ENCODE results near the gene BEND7. TPM values are rescaled to one million over a fixed set of nuclear protein-coding genes. Genes with fewer than 3 reads are reported as not detected.

Gene BEND7, protein sequence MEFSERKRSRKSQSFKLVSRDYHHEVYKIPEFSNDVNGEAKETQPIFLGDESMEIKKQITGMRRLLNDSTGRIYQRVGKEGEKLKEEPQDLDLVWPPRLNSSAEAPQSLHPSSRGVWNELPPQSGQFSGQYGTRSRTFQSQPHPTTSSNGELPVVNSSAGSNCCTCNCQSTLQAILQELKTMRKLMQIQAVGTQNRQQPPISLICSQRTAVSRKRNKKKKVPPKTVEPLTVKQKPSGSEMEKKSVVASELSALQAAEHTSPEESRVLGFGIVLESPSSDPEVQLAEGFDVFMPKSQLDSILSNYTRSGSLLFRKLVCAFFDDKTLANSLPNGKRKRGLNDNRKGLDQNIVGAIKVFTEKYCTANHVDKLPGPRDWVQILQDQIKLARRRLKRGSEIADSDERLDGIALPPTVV
- polyA plus RNA-seq (2012; ENCODE audit: low read depth, missing spikeins), result not detected

DNA sequence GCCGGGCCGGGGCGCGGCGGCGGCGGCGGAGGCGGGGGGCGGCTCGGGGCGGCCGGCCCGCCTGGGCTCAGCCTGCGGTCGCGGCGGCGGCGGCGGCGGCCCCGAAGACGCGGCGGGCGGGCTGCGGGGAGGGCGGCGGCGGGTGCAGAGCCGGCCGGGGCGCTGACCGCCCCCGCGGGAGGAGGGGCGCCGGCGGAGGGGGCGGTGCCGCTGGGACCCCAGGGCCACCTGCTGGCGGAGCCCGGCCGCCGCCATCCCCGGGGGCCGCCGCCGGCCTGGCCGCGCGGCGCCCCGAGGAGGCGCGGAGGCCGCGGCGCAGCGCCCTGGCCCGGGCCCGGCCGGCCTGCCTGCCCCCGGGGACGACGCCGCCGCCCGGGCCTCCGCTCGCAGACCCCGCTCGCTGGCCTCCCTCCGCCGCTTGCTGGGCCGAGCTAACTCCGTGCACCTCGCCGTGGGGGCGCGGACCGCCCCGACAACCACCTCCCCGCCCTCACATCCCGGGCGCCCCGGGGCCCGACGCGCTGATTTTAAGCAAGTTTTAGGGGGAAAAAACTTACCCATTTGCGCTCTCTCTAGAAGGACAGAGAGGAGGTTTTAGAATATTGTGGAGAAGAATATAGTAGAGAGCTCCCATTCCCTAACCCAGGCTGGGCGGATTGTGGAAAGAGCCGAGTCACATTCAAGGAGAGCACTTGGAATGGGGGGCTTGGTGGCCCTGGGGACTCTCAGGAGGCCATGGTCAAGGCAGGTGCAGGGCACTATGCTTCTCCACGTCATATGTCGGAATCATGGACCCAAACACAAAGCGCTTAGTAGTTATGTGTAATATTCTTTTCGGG, at the start of gene BEND7:
Gene BEND7 (minus strand): TSS at position 140 of the 839 bp plus-strand sequence. CDS start 481 bp downstream, outside the sequence.
- TF ChIP-seq POLR2AphosphoS5 (IDR thresholded peaks at IDR 0.05; ENCODE audit: low read depth, low read length), result no peak
- no peak for TF ChIP-seq PAX5 (IDR thresholded peaks at IDR 0.05; ENCODE audit: insufficient read depth, low read length, severe bottlenecking)
- TF ChIP-seq SPI1 (IDR thresholded peaks at IDR 0.05; ENCODE audit: low read depth, low read length), result no peak
- TF ChIP-seq TAF1 (IDR thresholded peaks at IDR 0.05; ENCODE audit: low read depth, low read length), result no peak
- no peak for TF ChIP-seq POLR2A (IDR thresholded peaks at IDR 0.05; ENCODE audit: low read depth, low read length)
- TF ChIP-seq POU2F2 (IDR thresholded peaks at IDR 0.05; ENCODE audit: low read depth, low read length), result no peak
- DNase-seq (ENCODE audit: insufficient read length, low spot score), result peak; percentile 58
- no peak for FAIRE-seq

DNA sequence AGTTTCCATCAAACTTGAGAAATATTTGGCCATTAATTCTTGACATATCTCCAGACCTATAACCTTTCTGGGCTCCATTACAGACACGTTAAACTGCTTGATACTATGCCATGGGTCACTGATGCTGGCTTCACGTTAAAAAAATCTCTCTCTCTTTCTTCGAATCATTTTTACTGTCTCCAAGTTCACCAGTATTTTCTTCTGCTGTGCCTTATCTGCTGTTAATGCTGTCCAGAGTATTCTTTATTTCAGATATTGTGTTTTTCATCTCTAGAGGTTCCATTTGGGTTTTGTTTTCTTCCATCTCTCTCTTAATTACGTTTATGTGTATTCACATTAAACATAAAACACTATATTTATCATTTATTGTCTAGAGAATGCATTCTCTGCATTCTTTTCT, 45.1 kb upstream of the BEND7 start:
- DNase-seq (ENCODE audit: insufficient read length, low spot score), result no peak
- no peak for FAIRE-seq
- TF ChIP-seq POLR2AphosphoS5 (IDR thresholded peaks at IDR 0.05; ENCODE audit: low read depth, low read length) (no peak), POU2F2 (IDR thresholded peaks at IDR 0.05; ENCODE audit: low read depth, low read length) (no peak)

DNA sequence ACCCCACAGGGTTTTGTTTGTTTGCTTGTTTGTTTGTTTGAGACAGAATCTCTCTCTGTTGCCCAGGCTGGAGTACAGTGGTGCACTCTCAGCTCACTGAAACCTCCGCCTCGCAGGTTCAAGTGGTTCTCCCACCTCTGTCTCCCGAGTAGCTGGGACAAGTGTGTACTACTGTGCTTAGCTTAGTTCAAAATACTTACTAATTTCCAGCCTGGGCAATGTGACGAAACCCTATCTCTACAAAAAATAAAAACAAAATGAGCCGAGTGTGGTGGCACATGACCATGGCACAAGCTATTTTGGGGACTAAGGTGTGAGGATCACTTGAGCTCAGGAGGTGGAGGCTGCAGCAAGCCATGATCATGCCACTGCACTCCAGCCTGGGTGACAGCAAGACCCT, 42.7 kb upstream of the BEND7 start:
- FAIRE-seq, result no peak

DNA sequence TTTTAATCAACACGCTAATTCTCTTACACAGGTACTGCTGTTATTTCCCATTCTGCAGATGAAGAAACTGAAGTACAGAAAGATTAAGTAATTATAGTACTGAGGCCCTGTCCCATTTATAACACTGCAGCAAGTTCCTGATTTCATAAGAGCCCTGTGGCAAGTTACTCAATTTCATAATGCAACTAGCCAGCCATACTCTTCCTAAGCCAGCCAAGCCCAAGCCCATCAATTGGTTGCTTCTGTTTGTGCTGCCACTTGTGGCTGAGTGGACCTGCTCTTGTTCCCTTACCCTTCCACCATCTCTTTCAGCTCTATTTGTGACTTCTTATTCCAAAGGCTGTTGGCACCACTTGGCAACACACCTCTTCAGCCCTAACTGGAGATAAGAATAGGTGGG, 38.2 kb upstream of the BEND7 start:
- DNase-seq (ENCODE audit: insufficient read length, low spot score) (no peak), FAIRE-seq (no peak)
- no peak for TF ChIP-seq POU2F2 (IDR thresholded peaks at IDR 0.05; ENCODE audit: low read depth, low read length)
- no peak for TF ChIP-seq TAF1 (IDR thresholded peaks at IDR 0.05; ENCODE audit: low read depth, low read length)
- TF ChIP-seq PAX5 (IDR thresholded peaks at IDR 0.05; ENCODE audit: insufficient read depth, low read length, severe bottlenecking), result no peak
- no peak for TF ChIP-seq SPI1 (IDR thresholded peaks at IDR 0.05; ENCODE audit: low read depth, low read length)
- TF ChIP-seq POLR2A (IDR thresholded peaks at IDR 0.05; ENCODE audit: low read depth, low read length), result no peak
- no peak for TF ChIP-seq POLR2AphosphoS5 (IDR thresholded peaks at IDR 0.05; ENCODE audit: low read depth, low read length)

More for the DNA sequence above, 42.7 kb upstream of the BEND7 start:
- DNase-seq (ENCODE audit: insufficient read length, low spot score), result no peak
- TF ChIP-seq PAX5 (IDR thresholded peaks at IDR 0.05; ENCODE audit: insufficient read depth, low read length, severe bottlenecking) (no peak), SPI1 (IDR thresholded peaks at IDR 0.05; ENCODE audit: low read depth, low read length) (no peak), POLR2A (IDR thresholded peaks at IDR 0.05; ENCODE audit: low read depth, low read length) (no peak), POU2F2 (IDR thresholded peaks at IDR 0.05; ENCODE audit: low read depth, low read length) (no peak), POLR2AphosphoS5 (IDR thresholded peaks at IDR 0.05; ENCODE audit: low read depth, low read length) (no peak), TAF1 (IDR thresholded peaks at IDR 0.05; ENCODE audit: low read depth, low read length) (no peak)

DNA sequence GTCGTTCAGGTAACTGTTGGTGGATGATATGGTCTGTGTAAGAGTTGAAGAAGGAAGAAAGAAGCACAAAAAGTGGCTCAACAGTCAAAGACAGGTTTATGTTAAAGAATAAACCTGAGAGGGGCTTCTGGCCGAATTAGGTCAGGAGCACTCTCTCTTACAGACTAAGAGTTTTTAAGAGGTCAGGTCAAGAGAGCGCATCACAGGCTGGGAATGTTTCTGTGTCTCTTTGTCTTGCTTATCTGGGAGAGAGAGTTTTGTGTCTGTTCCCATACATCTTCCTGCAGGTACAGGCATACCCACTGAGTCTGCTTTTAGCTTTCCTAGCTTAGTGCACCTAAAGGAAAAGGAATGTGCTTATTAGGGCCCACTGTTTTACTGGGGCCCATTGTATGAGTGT, 35.8 kb upstream of the BEND7 start:
- DNase-seq (ENCODE audit: insufficient read length, low spot score), result no peak
- TF ChIP-seq PAX5 (IDR thresholded peaks at IDR 0.05; ENCODE audit: insufficient read depth, low read length, severe bottlenecking) (no peak), SPI1 (IDR thresholded peaks at IDR 0.05; ENCODE audit: low read depth, low read length) (no peak), TAF1 (IDR thresholded peaks at IDR 0.05; ENCODE audit: low read depth, low read length) (no peak), POU2F2 (IDR thresholded peaks at IDR 0.05; ENCODE audit: low read depth, low read length) (no peak), POLR2A (IDR thresholded peaks at IDR 0.05; ENCODE audit: low read depth, low read length) (no peak), POLR2AphosphoS5 (IDR thresholded peaks at IDR 0.05; ENCODE audit: low read depth, low read length) (no peak)
- no peak for FAIRE-seq

DNA sequence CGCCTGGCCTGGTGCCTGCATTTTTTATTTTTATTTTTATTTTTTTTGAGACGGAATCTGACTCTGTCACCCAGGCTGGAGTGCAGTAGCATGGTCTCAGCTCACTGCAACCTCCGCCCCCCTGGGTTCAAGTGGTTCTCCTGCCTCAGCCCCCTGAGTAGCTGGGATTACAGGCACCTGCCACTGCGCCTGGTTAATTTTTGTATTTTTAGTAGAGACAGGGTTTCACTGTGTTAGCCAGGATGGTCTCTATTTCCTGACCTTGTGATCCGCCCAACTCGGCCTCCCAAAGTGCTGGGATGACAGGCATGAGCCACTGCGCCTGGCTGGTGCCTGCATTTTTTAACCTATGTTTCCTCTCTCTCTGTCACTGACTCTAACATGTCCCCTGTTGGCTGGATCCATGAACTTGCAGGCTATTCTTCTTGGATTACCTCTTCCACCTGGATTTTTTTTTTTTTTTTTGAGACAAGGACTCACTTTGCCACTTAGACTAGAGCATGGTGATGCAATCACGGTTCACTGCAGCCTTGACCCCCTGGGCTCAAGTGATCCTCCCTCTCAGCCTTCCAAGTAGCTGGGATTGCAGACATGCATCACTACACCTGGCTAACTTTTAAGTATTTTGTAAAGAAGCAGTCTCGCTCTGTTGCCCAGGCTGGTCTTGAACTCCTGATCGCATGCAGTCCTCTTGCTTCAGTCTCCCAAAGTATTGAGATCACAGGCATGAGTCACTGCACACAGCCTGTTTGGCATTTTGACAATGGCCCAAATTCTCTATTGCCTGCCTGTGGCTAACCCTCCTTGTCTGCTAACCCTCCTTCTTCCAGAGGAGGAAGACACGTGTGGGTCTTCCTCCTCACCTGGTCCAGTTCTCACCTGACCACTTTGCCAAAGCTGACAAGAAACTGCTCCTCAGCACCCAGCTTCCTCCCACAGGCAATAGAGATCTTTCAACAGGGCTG, 34.9 kb upstream of the BEND7 start:
- TF ChIP-seq SPI1 (IDR thresholded peaks at IDR 0.05; ENCODE audit: low read depth, low read length) (no peak), TAF1 (IDR thresholded peaks at IDR 0.05; ENCODE audit: low read depth, low read length) (no peak), PAX5 (IDR thresholded peaks at IDR 0.05; ENCODE audit: insufficient read depth, low read length, severe bottlenecking) (no peak), POU2F2 (IDR thresholded peaks at IDR 0.05; ENCODE audit: low read depth, low read length) (no peak), POLR2A (IDR thresholded peaks at IDR 0.05; ENCODE audit: low read depth, low read length) (no peak), POLR2AphosphoS5 (IDR thresholded peaks at IDR 0.05; ENCODE audit: low read depth, low read length) (no peak)
- no peak for FAIRE-seq
- DNase-seq (ENCODE audit: insufficient read length, low spot score), result no peak

DNA sequence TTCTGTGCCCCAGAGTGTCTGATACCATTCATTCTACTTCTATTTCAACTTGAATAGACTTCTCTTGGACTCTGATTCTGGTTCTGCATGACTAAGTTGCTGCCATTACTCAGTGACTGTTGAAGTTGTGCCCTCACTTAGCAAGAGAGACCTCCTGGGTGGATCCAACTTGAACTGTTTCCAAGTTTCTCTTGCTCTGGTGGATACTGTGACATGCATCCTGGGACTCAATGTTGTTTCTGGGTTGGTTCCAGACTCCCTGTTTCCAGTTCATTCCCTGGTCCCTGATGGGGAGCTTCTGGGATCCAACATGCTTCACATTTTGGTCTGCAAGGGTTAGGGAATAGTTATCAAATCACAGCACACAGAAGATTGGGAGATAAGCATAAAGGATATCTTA, 31.8 kb upstream of the BEND7 start:
- FAIRE-seq (no peak), DNase-seq (ENCODE audit: insufficient read length, low spot score) (no peak)

DNA sequence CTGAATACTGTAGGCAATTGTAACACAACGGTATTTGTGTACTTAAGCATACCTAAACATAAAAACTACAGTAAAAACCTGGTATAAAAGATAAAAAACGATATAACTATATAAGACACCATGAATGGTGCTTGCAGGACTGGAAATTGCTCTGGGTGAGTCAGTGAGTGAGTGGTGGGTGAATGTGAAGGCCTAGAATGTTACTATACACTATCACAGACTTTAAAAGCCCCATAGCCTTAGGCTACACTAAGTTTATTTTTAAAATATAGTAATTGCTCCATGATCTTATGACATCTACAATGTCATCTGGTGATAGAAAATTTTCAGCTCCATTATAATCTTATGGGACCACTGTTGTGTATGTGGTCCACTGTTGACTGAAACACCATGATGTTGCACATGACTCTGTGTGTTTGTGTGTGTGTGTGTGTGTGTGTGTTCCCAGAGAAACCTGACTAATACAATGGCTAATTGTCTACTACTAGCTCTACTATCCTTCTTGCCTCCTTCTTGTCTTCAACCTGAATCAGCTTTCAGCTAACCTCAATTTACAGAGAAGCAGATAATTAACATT, 30.4 kb upstream of the BEND7 start:
- DNase-seq (ENCODE audit: insufficient read length, low spot score) (no peak), FAIRE-seq (no peak)
- TF ChIP-seq POLR2AphosphoS5 (IDR thresholded peaks at IDR 0.05; ENCODE audit: low read depth, low read length) (no peak), POLR2A (IDR thresholded peaks at IDR 0.05; ENCODE audit: low read depth, low read length) (no peak), POU2F2 (IDR thresholded peaks at IDR 0.05; ENCODE audit: low read depth, low read length) (no peak), PAX5 (IDR thresholded peaks at IDR 0.05; ENCODE audit: insufficient read depth, low read length, severe bottlenecking) (no peak), TAF1 (IDR thresholded peaks at IDR 0.05; ENCODE audit: low read depth, low read length) (no peak), SPI1 (IDR thresholded peaks at IDR 0.05; ENCODE audit: low read depth, low read length) (no peak)

More for the DNA sequence above, 31.8 kb upstream of the BEND7 start:
- no peak for TF ChIP-seq SPI1 (IDR thresholded peaks at IDR 0.05; ENCODE audit: low read depth, low read length)
- TF ChIP-seq TAF1 (IDR thresholded peaks at IDR 0.05; ENCODE audit: low read depth, low read length), result no peak
- TF ChIP-seq POU2F2 (IDR thresholded peaks at IDR 0.05; ENCODE audit: low read depth, low read length), result no peak
- no peak for TF ChIP-seq POLR2AphosphoS5 (IDR thresholded peaks at IDR 0.05; ENCODE audit: low read depth, low read length)
- TF ChIP-seq POLR2A (IDR thresholded peaks at IDR 0.05; ENCODE audit: low read depth, low read length), result no peak
- TF ChIP-seq PAX5 (IDR thresholded peaks at IDR 0.05; ENCODE audit: insufficient read depth, low read length, severe bottlenecking), result no peak
